SK-N-MC (cell line): ENCODE measurements around the gene PODXL2.
"Not testable (repeated sequence)": the region's sequence is repeated elsewhere in the genome, so short reads cannot be mapped to it uniquely, and the experiment has no call there.

Experiments
- DNase-seq: peaks from one replicate; pipeline ENCODE4 v3.0.0-alpha.2; 2011; ENCODE audit warnings: low read depth, low spot score
- H3K27ac ChIP-seq: fragments of 200-600 bp; sonication (generic); 2 replicates; pipeline ENCODE4 v1.5.1; 2016; ENCODE audit warnings: mixed run types
- H3K36me3 ChIP-seq: fragments of 200-600 bp; sonication (generic); 2 replicates; pipeline ENCODE4 v1.6.1; 2017; ENCODE audit warnings: antibody characterized with exemption, low read length, mixed read lengths; ENCODE audit not compliant: insufficient read depth
- H3K4me3 ChIP-seq: fragments of 200-600 bp; sonication (generic); 2 replicates; pipeline ENCODE4 v1.5.1; 2016
- H3K9ac ChIP-seq: fragments of 200-600 bp; sonication (generic); 2 replicates; pipeline ENCODE4 v1.8.0; 2017; ENCODE audit warnings: mixed run types, mixed read lengths; ENCODE audit not compliant: insufficient read length
- H3K9me3 ChIP-seq: fragments of 200-600 bp; sonication (generic); 2 replicates; pipeline ENCODE4 v1.6.1; 2017; ENCODE audit warnings: low read depth, mild to moderate bottlenecking, antibody characterized with exemption, low read length, moderate library complexity, mixed read lengths
- EZH2 ChIP-seq: fragments of 200-600 bp; sonication (generic); IDR thresholded peaks from one replicate; pipeline ENCODE4 v1.6.1; 2017; ENCODE audit warnings: antibody characterized with exemption
- FOXP2 ChIP-seq: optimal IDR thresholded peaks from 2 replicates; pipeline ENCODE3; 2011; ENCODE audit warnings: mild to moderate bottlenecking, moderate library complexity; ENCODE audit not compliant: insufficient read depth; ENCODE audit errors: extremely low read length, control extremely low read depth
- POLR2AphosphoS5 ChIP-seq: IDR thresholded peaks from 2 replicates; pipeline ENCODE4 v1.6.1; 2012; ENCODE audit warnings: mild to moderate bottlenecking, low read depth, low read length, borderline replicate concordance

Gene PODXL2

DNA sequence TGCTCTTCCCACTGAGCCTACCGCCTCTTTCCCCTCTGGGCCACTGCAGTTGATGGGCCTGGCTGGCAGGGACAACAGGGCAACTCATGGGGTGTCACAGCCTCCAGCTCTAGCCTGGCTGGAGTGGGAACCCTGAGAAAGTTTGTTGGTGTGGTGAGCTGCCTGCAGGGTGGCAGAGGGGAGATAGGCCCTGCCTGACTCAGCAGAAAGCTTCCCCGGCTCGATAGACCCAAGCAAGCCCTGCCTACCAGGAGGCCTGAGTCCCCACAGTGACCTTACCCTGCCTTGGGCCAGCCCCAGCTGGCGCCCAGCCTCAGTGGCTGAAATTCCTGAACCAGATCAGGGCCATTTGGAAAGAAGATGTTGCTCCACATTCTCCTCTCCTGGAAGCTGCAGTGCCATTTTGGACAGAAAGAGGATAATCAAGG lies 73.2 kb downstream of the PODXL2 start:
- H3K9ac ChIP-seq, result no peak overlapping the region
- no peak overlapping the region for H3K4me3 ChIP-seq
- no peaks in the 10 kb centered on the region for H3K9me3 ChIP-seq
- DNase-seq, result no peak
- TF ChIP-seq POLR2AphosphoS5, result no peak
- TF ChIP-seq FOXP2, result no peak
- no peak for TF ChIP-seq EZH2
- no peak overlapping the region for H3K27ac ChIP-seq
- no peaks in the 10 kb centered on the region for H3K36me3 ChIP-seq

DNA sequence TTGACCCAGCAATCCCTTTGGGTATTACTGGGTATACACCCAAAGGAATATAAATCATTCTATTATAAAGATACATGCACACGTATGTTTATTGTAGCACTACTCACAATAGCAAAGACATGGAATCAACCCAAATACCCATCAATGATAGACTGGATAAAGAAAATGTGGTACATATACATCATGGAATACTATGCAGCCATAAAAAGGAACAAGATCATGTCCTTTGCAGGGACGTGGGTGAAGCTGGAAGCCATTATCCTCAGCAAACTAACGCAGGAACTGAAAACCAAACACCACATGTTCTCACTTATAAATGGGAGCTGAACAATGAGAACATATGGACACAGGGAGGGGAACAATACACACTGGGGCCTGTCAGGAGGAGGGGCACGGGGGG lies 75.9 kb downstream of the PODXL2 start:
- not testable (repeated sequence) for H3K36me3 ChIP-seq, H3K27ac ChIP-seq, H3K9ac ChIP-seq, H3K9me3 ChIP-seq, DNase-seq, H3K4me3 ChIP-seq

DNA sequence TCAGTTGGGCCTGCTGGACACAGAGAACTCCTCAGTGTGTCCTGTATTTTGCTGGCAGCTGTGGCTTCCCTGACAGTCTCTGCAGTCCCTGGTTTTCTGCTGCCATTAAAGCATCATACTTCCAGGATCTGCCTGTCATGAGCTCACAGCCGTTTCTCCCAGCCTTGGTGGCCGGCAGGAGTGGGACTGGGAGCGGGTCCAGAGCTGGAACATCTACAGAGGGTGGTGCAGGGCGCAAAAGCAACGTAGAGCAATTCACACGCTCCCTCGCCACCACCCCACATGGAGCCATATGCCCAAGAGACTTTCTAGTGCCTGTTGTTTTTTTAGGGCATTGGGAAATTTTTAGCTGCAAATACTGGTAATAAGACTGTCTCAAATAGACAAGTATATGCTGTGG lies 77.3 kb downstream of the PODXL2 start:
- Histone ChIP-seq H3K36me3 (no peaks in the 10 kb centered on the region), H3K9me3 (no peaks in the 10 kb centered on the region), H3K9ac (no peak overlapping the region), H3K27ac (no peak overlapping the region), H3K4me3 (no peak overlapping the region)
- TF ChIP-seq EZH2 (no peak), POLR2AphosphoS5 (no peak), FOXP2 (no peak)
- no peak for DNase-seq

DNA sequence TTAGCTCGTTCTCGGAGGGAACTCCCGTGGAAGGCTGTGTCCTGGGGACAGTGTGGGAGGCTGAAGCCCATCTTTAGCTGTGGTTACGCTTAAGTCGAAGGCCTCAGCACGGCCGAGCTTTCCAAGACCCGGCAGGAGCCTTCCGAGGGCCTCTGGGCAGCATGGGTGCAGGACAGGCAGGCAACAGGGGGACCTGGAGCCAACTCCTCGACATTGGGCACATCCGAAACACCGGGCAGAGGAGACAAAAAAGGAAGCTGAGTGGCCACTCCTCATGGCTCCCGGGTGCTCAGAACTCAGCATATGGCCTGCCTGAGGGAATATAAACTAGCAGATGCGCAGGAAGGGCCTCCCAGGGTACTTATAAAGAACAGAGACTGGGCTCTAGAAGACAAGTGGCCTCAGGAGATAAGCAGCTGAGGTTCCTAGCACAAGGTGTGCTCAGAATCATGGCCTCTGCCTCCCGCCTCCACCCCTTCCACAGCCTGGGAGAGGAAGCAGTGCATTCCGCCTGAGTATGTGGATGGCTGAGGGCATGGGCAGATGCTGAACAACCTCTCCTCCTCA lies 77.9 kb downstream of the PODXL2 start:
- Histone ChIP-seq H3K27ac (no peak overlapping the region), H3K9ac (no peak overlapping the region), H3K4me3 (no peak overlapping the region), H3K9me3 (no peaks in the 10 kb centered on the region), H3K36me3 (no peaks in the 10 kb centered on the region)
- TF ChIP-seq FOXP2, result no peak
- no peak for TF ChIP-seq EZH2
- no peak for TF ChIP-seq POLR2AphosphoS5
- DNase-seq, result no peak

DNA sequence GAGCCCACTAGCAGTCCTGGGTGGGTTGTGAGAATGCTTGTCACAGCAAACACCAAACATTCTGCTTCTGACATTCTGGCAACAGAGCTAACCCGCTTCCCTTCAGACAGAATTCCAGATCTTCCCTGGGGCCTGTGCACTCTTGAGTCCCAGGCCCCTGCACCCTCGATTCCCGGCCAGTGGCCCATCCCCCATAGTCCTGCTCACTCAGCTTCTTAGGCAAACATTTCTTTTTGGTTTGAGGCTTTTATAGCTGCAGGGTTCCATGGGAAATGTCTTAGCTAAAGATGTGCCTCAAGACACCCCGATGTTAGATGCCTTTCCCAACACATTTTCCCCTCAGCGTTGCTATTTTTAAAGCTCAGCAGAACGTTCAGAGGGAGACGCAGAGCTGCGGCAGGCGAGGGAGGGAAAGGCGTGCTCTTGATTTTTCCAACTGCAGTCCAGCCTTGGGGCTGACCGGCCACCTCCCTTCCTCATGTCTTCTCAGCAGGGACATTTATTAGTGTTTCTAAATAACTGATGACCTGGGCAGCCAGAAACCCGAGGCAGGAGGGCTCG lies 78.9 kb downstream of the PODXL2 start:
- no peak overlapping the region for H3K27ac ChIP-seq
- DNase-seq, result no peak
- H3K9me3 ChIP-seq, result no peaks in the 10 kb centered on the region
- no peak overlapping the region for H3K4me3 ChIP-seq
- TF ChIP-seq FOXP2, result no peak
- no peak for TF ChIP-seq EZH2
- no peak for TF ChIP-seq POLR2AphosphoS5
- H3K9ac ChIP-seq, result no peak overlapping the region
- H3K36me3 ChIP-seq, result no peaks in the 10 kb centered on the region

DNA sequence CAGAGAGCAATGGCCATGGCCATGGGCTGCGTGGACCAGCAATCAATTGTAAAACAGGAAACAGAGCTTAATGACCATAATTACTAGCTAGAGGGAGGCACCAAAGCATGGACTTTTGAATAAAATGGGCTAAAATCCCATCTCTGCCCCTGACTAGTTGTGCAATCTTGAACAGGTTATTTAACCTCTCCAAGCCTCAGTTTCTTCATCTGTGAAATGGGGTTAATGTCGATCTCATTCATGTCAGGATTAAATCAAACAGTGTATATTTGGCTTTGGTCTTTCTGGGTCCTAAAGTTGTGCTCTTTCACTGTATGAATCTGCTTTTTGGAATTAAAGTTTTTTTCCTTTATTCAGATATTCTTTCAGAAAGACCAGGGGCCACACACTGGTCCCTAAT lies 79.9 kb downstream of the PODXL2 start:
- Histone ChIP-seq H3K9me3 (no peaks in the 10 kb centered on the region), H3K36me3 (no peaks in the 10 kb centered on the region), H3K9ac (no peak overlapping the region), H3K4me3 (no peak overlapping the region), H3K27ac (no peak overlapping the region)
- TF ChIP-seq FOXP2 (no peak), POLR2AphosphoS5 (no peak), EZH2 (no peak)
- no peak for DNase-seq

DNA sequence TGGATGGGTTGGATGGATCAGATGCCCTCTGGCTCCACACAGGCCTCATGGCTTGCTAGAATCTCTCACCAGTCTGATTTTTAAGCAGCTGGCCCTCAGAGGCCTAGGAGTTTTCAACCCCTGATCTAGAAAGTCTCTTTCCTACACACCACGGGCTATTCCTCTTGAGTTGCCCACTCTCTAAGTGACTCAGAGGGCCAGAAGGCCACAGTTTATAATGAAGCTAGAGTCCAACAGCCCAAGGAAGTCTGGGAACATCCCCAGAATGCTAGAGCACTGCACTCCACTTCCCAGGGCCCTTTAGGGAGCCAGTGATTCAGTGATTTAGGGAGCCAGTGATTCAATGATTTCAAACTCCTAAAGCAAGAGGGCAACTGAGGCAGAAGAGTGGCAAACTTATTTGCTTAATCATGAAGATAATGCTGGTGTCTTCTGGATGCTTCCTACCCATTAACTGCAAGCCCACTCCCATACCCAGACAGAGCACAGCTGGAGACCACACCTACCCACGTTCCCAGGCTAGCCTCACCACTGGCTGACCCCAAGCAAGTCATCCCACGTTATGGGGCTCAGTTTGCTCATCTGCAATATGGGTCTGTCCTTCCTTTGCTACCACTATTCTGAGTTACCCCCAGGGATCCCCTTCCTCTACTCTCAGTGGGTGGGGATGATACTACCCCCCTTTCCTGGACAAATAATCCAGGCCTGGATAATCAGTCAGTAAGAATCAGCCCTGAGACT lies 80.5 kb downstream of the PODXL2 start:
- TF ChIP-seq EZH2 (no peak), POLR2AphosphoS5 (no peak), FOXP2 (no peak)
- H3K27ac ChIP-seq, result no peak overlapping the region
- H3K9ac ChIP-seq, result no peak overlapping the region
- DNase-seq, result no peak
- H3K36me3 ChIP-seq, result no peaks in the 10 kb centered on the region
- H3K9me3 ChIP-seq, result no peaks in the 10 kb centered on the region
- H3K4me3 ChIP-seq, result no peak overlapping the region

DNA sequence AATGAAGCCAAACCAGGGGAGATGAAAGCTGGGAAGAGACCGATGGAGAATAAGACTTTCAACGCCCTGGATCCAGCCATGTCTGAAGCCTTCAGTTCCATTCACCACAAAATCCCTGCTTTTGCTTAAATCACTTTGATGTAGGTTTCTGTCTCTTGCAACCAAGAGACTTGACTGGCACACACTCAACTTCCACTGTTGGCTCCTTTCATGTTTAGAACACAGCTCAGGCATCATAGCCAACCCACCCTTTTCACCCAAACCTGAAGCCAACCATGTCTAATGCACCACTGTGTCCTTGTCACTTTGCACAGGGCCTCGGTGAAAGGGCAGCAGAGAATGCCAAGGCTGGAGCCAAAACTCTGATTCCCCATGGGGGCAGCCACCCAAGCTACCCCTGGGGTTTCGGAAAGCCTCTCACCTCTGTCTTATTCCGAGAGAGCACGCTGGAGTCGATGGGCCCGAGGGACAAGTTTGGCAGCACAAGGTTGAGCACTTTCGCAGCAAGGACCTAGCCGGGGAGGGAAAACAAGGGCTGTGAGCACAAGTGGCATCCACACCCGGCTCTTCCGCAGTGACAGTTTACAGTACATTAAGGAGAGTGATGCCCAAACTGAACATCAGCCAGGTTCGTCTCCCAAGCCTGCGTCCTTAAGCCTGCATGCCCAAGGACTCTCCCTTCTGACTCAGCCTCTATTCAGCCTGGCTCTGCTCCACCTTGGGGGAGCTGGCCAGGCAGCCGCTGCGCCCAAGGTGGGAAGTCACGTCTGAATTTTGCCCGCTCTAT lies 81.4 kb downstream of the PODXL2 start:
- TF ChIP-seq FOXP2 (no peak), EZH2 (no peak), POLR2AphosphoS5 (no peak)
- no peak for DNase-seq

More for the DNA sequence above, 81.4 kb downstream of the PODXL2 start:
- Histone ChIP-seq H3K4me3 (no peak overlapping the region), H3K36me3 (no peaks in the 10 kb centered on the region), H3K9me3 (no peaks in the 10 kb centered on the region), H3K9ac (no peak overlapping the region), H3K27ac (no peak overlapping the region)
